Measurements from ENCODE around the gene APOL1. TPM values are rescaled to one million over a fixed set of nuclear protein-coding genes. Genes with fewer than 3 reads are reported as not detected.
"Not testable (repeated sequence)": the region's sequence is repeated elsewhere in the genome, so short reads cannot be mapped to it uniquely, and the experiment has no call there.

The APOL1 gene
- total and polyA plus RNA-seq, 7 donors = 6.6 to 64.0 (median 16.0) TPM

- peak overlapping the region; percentile 34 to 53 (median 47) for H3K4me3 ChIP-seq
- intact Hi-C loops (cut with DNase I) = no loop called here
- peaks cover 0 to 40% (median 37%) of the 10 kb centered on the region in 4 donors for H3K4me1 ChIP-seq
- TF ChIP-seq CTCF (IDR thresholded peaks at IDR 0.05) = no peak
- TF ChIP-seq POLR2AphosphoS5 (IDR thresholded peaks at IDR 0.05) = no peak
- no peak for TF ChIP-seq EP300 (IDR thresholded peaks at IDR 0.05)
- no peak for TF ChIP-seq POLR2A (IDR thresholded peaks at IDR 0.05)
- peak; percentile 86 for DNase-seq
- no peaks in the 10 kb centered on the region for H3K9me3 ChIP-seq
- H3K27ac ChIP-seq = peak overlapping the region; percentile 75 to 92 (median 79)
- H3K36me3 ChIP-seq = peaks cover 0 to 14% (median 0%) of the 10 kb centered on the region in 4 donors
- 57 to 58% methylated on average over 7 of the region's 7 CpGs for WGBS, 2 donors
- H3K27me3 ChIP-seq = no peaks in the 10 kb centered on the region
These were observed 874 bp downstream of the APOL1 start for GRCh38 chr22:36253523-36254490.

- Histone ChIP-seq H3K4me1 (peaks cover 0 to 52% (median 45%) of the 10 kb centered on the region in 4 donors), H3K36me3 (peaks cover 0 to 24% (median 0%) of the 10 kb centered on the region in 4 donors), H3K27ac (peak overlapping the region; percentile 75 to 92 (median 79)), H3K4me3 (peak overlapping the region in 1 of 4 donors; percentile 53)
- H3K27me3 ChIP-seq; H3K9me3 ChIP-seq; DNase-seq; intact Hi-C loops (cut with DNase I): not testable (repeated sequence)
- WGBS, 2 donors = 50% methylated on average over 1 of the region's 5 CpGs; no CpG with 5 or more reads in 1 of the 2 donors
These were observed 2.6 kb downstream of the APOL1 start for GRCh38 chr22:36255572-36255971.

GRCh38 chr22:36256478-36256877 lies 3.5 kb downstream of the APOL1 start:
- no peak for TF ChIP-seq CTCF (IDR thresholded peaks at IDR 0.05)
- TF ChIP-seq POLR2AphosphoS5 (IDR thresholded peaks at IDR 0.05) = no peak
- no peak for TF ChIP-seq EP300 (IDR thresholded peaks at IDR 0.05)
- no peak for TF ChIP-seq POLR2A (IDR thresholded peaks at IDR 0.05)
- intact Hi-C loops (cut with DNase I) = no loop called here
- Histone ChIP-seq H3K4me3 (no peak overlapping the region), H3K27me3 (no peaks in the 10 kb centered on the region), H3K36me3 (peaks cover 0 to 32% (median under 1%) of the 10 kb centered on the region in 4 donors), H3K9me3 (no peaks in the 10 kb centered on the region), H3K4me1 (peaks cover 0 to 52% (median 45%) of the 10 kb centered on the region in 4 donors), H3K27ac (peak overlapping the region in 2 of 4 donors; percentile 3 to 43)
- WGBS, 2 donors = 84 to 88% methylated on average over 3 of the region's 3 CpGs
- DNase-seq = no peak

- peaks cover 0 to 52% (median 45%) of the 10 kb centered on the region in 4 donors for H3K4me1 ChIP-seq
- WGBS, 2 donors = 73 to 81% methylated on average over 8 of the region's 8 CpGs
- H3K36me3 ChIP-seq = peaks cover 0 to 40% (median 4%) of the 10 kb centered on the region in 4 donors
- TF ChIP-seq CTCF (IDR thresholded peaks at IDR 0.05) (no peak), POLR2A (IDR thresholded peaks at IDR 0.05) (no peak), EP300 (IDR thresholded peaks at IDR 0.05) (no peak), POLR2AphosphoS5 (IDR thresholded peaks at IDR 0.05) (no peak)
- peak overlapping the region in 1 of 4 donors; percentile 62 for H3K27ac ChIP-seq
- no peaks in the 10 kb centered on the region for H3K9me3 ChIP-seq
- H3K27me3 ChIP-seq = no peaks in the 10 kb centered on the region
- no peak overlapping the region for H3K4me3 ChIP-seq
- intact Hi-C loops (cut with DNase I) = no loop called here
- no peak for DNase-seq
These were observed 4.4 kb downstream of the APOL1 start for GRCh38 chr22:36257308-36257707.

- WGBS, 2 donors = 88 to 89% methylated on average over 13 of the region's 13 CpGs
- Histone ChIP-seq H3K36me3 (peaks cover 0 to 45% (median 4%) of the 10 kb centered on the region in 4 donors), H3K4me1 (peaks cover 0 to 46% (median 42%) of the 10 kb centered on the region in 4 donors), H3K27me3 (no peaks in the 10 kb centered on the region), H3K4me3 (no peak overlapping the region), H3K9me3 (no peaks in the 10 kb centered on the region), H3K27ac (peak overlapping the region; percentile 47 to 62 (median 60))
- no peak for DNase-seq
- intact Hi-C loops (cut with DNase I) = no loop called here
- no peak for TF ChIP-seq CTCF (IDR thresholded peaks at IDR 0.05)
- no peak for TF ChIP-seq POLR2AphosphoS5 (IDR thresholded peaks at IDR 0.05)
- no peak for TF ChIP-seq EP300 (IDR thresholded peaks at IDR 0.05)
- TF ChIP-seq POLR2A (IDR thresholded peaks at IDR 0.05) = no peak
These were observed 5.2 kb downstream of the APOL1 start for GRCh38 chr22:36257948-36258670.
